Superior temporal gyrus (tissue), 1 donor: Measurements from ENCODE around the gene PRKCQ.

Experiments used
- DNase-seq: peaks from one replicate; pipeline ENCODE4 v3.0.0-alpha.2; 2016; ENCODE audit errors: extremely low spot score

Gene PRKCQ

GRCh38 chr10:6525599-6526165, 54.4 kb downstream of the PRKCQ start:
- DNase-seq = no peak

GRCh38 chr10:6522230-6522629, 57.8 kb downstream of the PRKCQ start:
- no peak for DNase-seq

- DNase-seq = no peak
These were observed 59.9 kb downstream of the PRKCQ start for GRCh38 chr10:6520138-6520537.

GRCh38 chr10:6518791-6519429, 61.2 kb downstream of the PRKCQ start:
- DNase-seq = no peak

- no peak for DNase-seq
These were observed 63.2 kb downstream of the PRKCQ start for GRCh38 chr10:6516929-6517284.

GRCh38 chr10:6516281-6516928, 63.7 kb downstream of the PRKCQ start:
- DNase-seq = no peak

GRCh38 chr10:6514844-6515780, 65.0 kb downstream of the PRKCQ start:
- DNase-seq = no peak

GRCh38 chr10:6514180-6514579, 65.9 kb downstream of the PRKCQ start:
- no peak for DNase-seq

GRCh38 chr10:6513476-6513875, 66.6 kb downstream of the PRKCQ start:
- no peak for DNase-seq

GRCh38 chr10:6512182-6512581, 67.9 kb downstream of the PRKCQ start:
- DNase-seq = no peak

- no peak for DNase-seq
These were observed 68.7 kb downstream of the PRKCQ start for GRCh38 chr10:6511347-6511746.

GRCh38 chr10:6507311-6507710, 72.8 kb downstream of the PRKCQ start:
- DNase-seq = peak; percentile 84

GRCh38 chr10:6505300-6505699, 74.8 kb downstream of the PRKCQ start:
- no peak for DNase-seq

- DNase-seq = no peak
These were observed 75.8 kb downstream of the PRKCQ start for GRCh38 chr10:6504296-6504695.

GRCh38 chr10:6503171-6503570, 76.9 kb downstream of the PRKCQ start:
- no peak for DNase-seq

- no peak for DNase-seq
These were observed 78.1 kb downstream of the PRKCQ start for GRCh38 chr10:6501931-6502330.

GRCh38 chr10:6499974-6500373, 80.1 kb downstream of the PRKCQ start:
- DNase-seq = no peak

GRCh38 chr10:6498771-6499170, 81.3 kb downstream of the PRKCQ start:
- no peak for DNase-seq

- no peak for DNase-seq
These were observed 82.5 kb downstream of the PRKCQ start for GRCh38 chr10:6497620-6498019.

- DNase-seq = no peak
These were observed 85.0 kb downstream of the PRKCQ start for GRCh38 chr10:6494936-6495592.

- DNase-seq = no peak
These were observed 85.6 kb downstream of the PRKCQ start for GRCh38 chr10:6494442-6494819.
